Astrocyte of the spinal cord (primary cell): ENCODE data around the gene CENPB.
"Not testable (repeated sequence)": the region's sequence is repeated elsewhere in the genome, so short reads cannot be mapped to it uniquely, and the experiment has no call there.

Source experiments
- DNase-seq: peaks from one replicate; pipeline ENCODE4 v3.0.0; 2011; ENCODE audit warnings: low read depth, low spot score
- H3K4me3 ChIP-seq: 2 replicates; pipeline ENCODE4 v1.5.1; 2011; ENCODE audit warnings: low read depth, mild to moderate bottlenecking, low read length, moderate library complexity
- in situ Hi-C: cut with HindIII; loops from 2 replicates; pipeline ENCODE4 v1.10.0; 2017; ENCODE audit warnings: low sequenced_read_pairs
- TF ChIP-seq, protein P1 (sequence below): IDR thresholded peaks from 2 replicates; pipeline ENCODE4 v1.5.1; 2012; ENCODE audit warnings: low read depth, mild to moderate bottlenecking, low read length, inconsistent platforms

Gene CENPB

DNA sequence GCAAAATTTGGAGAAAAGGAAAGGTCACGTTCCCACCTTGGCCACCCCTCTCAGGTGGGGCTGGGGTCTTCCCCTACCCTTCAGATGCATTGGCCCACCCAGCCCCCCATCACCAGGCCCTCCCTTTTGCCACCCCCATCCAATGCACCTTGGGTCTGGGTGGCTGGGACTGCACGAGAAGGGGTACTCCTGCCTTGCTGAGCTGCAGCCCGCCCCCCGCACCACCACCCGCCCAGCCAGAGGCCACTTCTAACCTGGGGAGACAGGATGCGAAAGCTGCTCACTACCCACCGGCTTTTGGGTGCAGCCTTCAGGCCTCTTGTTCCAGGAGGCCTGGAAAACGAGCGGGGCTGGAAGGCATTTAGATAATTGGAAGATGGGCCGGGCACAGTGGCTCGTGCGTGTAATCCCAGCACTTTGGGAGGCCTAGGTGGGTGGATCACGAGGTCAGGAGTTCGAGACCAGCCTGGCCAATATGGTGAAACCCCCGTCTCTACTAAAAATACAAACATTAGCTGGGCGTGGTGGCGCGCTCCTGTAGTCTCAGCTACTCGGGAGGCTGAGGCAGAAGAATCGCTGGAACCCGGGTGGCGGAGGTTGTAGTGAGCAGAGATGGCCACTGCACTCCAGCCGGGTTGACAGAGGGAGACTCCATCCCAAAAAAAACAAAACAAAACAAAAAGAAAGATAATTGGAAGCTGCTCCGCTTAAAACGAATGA is 8.3 kb upstream of the CENPB start:
- peak overlapping the region; percentile 70 for H3K4me3 ChIP-seq
- in situ Hi-C loops = no loop called here
- no peak for DNase-seq
- TF ChIP-seq, protein P1, sequence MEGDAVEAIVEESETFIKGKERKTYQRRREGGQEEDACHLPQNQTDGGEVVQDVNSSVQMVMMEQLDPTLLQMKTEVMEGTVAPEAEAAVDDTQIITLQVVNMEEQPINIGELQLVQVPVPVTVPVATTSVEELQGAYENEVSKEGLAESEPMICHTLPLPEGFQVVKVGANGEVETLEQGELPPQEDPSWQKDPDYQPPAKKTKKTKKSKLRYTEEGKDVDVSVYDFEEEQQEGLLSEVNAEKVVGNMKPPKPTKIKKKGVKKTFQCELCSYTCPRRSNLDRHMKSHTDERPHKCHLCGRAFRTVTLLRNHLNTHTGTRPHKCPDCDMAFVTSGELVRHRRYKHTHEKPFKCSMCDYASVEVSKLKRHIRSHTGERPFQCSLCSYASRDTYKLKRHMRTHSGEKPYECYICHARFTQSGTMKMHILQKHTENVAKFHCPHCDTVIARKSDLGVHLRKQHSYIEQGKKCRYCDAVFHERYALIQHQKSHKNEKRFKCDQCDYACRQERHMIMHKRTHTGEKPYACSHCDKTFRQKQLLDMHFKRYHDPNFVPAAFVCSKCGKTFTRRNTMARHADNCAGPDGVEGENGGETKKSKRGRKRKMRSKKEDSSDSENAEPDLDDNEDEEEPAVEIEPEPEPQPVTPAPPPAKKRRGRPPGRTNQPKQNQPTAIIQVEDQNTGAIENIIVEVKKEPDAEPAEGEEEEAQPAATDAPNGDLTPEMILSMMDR = no peak

DNA sequence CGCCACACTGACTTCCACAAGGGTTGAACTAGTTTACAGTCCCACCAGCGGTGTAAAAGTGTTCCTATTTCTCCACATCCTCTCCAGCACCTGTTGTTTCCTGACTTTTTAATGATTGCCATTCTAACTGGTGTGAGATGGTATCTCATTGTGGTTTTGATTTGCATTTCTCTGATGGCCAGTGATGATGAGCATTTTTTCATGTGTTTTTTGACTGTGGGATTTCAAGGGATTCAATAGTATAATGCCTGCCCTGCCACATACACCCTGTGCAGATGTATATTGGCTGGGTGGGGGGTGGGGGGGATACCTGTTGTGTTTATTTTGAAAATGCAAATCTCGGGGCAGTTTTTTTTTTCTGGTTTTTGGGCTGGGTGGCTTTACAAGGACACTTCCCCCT is 7.6 kb upstream of the CENPB start:
- in situ Hi-C loops, DNase-seq, H3K4me3 ChIP-seq: not testable (repeated sequence)

- in situ Hi-C loops, H3K4me3 ChIP-seq, DNase-seq: not testable (repeated sequence)
These were observed 2.7 kb upstream of the CENPB start for GRCh38 chr20:3789201-3789600.

DNA sequence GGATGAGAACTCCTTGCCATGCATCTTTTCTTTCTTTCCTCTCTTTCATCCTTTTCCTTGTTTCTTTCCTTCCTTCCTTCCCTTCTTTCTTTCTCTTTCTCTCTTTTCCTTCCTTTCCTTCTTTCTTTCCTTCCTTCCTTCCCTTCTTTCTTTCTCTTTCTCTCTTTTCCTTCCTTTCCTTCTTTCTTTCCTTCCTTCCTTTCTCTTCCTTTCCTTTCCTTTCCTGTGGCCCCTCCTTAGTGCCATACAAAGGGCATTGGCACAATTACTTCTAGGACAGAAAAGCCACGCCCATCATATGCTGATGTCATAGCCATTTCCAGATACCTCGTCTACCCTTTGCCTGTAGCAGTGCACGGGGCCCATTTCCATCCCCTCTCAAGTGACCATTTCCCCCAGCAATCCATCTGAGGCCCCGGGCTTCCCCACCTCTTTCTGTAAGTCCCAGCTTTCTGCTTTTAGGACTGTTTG is 2.2 kb upstream of the CENPB start:
- TF ChIP-seq, protein P1 = no peak
- no peak for DNase-seq
- H3K4me3 ChIP-seq = no peak overlapping the region
- in situ Hi-C loops = no loop called here

GRCh38 chr20:3787324-3788014 is 929 bp upstream of the CENPB start:
- DNase-seq = no peak

GRCh38 chr20:3786126-3786484 is 435 bp downstream of the CENPB start:
- DNase-seq = peak; percentile 62
- in situ Hi-C loops = no loop called here
- TF ChIP-seq, protein P1 = no peak
- H3K4me3 ChIP-seq = peak overlapping the region; percentile 65

More at GRCh38 chr20:3787324-3788014, 929 bp upstream of the CENPB start:
- in situ Hi-C loops = no loop called here
- TF ChIP-seq, protein P1 = no peak
- H3K4me3 ChIP-seq = peak overlapping the region; percentile 44

DNA sequence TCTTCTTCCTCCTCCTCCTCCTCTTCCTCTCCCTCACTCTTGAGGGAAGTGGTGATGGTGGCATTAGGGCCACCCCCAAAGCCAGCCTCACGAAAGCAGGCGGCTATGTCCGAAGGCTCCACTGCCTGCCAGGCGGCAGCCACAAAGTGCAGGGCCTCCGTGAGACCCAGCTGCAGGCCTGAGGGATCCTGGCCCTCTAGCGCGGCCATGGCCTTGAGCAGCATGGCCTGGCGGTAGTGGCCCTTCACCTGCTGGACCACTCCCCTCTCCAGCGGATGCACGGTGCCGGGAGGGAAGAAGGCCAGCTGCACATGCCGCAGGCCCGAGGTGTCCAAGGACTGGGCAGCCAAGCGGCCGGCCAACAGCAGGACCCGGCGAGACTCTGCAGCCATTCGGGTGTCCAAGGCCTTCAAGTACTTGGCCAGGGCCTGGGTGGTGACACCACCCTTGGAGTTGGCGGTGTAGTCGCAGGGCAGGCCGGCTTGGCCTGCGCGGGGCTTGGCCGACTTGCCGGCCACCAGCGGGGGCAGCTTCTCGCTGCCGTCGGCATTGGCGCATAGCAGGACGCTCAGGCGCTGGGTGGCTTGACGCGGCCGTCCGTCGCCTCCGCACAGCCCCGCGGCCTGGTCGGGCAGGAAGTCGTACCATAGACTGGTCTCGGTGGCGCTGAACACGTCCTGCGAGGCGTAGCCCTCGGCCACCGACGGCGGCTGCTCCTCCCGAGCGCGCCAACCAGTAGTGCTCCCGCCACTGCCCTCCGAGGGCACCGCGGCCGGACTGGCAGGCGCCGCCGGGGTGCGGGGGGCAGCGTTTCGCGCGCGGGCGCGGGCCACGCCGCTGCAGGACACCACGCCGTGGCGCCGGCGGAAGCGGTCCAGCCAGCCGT is 1.1 kb downstream of the CENPB start:
- TF ChIP-seq, protein P1 = no peak
- in situ Hi-C loops = no loop called here
- DNase-seq = peak; percentile 11
- peak overlapping the region; percentile 65 for H3K4me3 ChIP-seq
